ENCODE measurements around the gene GPHN.
A peak's percentile ranks its signal among the peaks of the same experiment; 100 is the strongest.

GPHN gene

GRCh38 chr14:66649498-66649897, 141.6 kb downstream of the GPHN start:
- Histone ChIP-seq H3K4me1 (ENCODE audit: control extremely low read depth in 1 of 4, control insufficient read depth in 4 of 4, insufficient read depth in 4 of 4, low read length in 3 of 4) (no peaks in the 10 kb centered on the region), H3K36me3 (ENCODE audit: control insufficient read depth in 4 of 4, insufficient read depth in 4 of 4, low read length in 3 of 4) (no peaks in the 10 kb centered on the region), H3K9me3 (ENCODE audit: control extremely low read depth in 1 of 5, control insufficient read depth in 4 of 5, insufficient read depth in 2 of 5, low read depth in 1 of 5, low read length in 4 of 5) (no peaks in the 10 kb centered on the region), H3K27ac (ENCODE audit: insufficient read depth in 1 of 2, low read depth in 1 of 2, low read length in 2 of 2, poor library complexity in 1 of 2, severe bottlenecking in 2 of 2) (no peak overlapping the region), H3K4me3 (ENCODE audit: control insufficient read depth in 1 of 7, extremely low read depth in 1 of 7, insufficient read depth in 4 of 7, low read depth in 2 of 7, low read length in 6 of 7) (no peak overlapping the region), H3K27me3 (replicated peaks in 2 of 5; ENCODE audit: control insufficient read depth in 4 of 5, insufficient read depth in 5 of 5, low read length in 4 of 5) (no peaks in the 10 kb centered on the region)
- CTCF ChIA-PET, result no interaction called here
- DNase-seq, result peak in 2 of 3 donors; percentile 23 to 51
- POLR2A ChIA-PET, result no interaction called here
- 71% methylated on average over 1 of the region's 3 CpGs for WGBS (ENCODE audit: insufficient coverage)

- Histone ChIP-seq H3K4me1 (ENCODE audit: control extremely low read depth in 1 of 4, control insufficient read depth in 4 of 4, insufficient read depth in 4 of 4, low read length in 3 of 4) (no peaks in the 10 kb centered on the region), H3K36me3 (ENCODE audit: control insufficient read depth in 4 of 4, insufficient read depth in 4 of 4, low read length in 3 of 4) (no peaks in the 10 kb centered on the region), H3K27me3 (replicated peaks in 2 of 5; ENCODE audit: control insufficient read depth in 4 of 5, insufficient read depth in 5 of 5, low read length in 4 of 5) (no peaks in the 10 kb centered on the region), H3K4me3 (ENCODE audit: control insufficient read depth in 1 of 7, extremely low read depth in 1 of 7, insufficient read depth in 4 of 7, low read depth in 2 of 7, low read length in 6 of 7) (no peak overlapping the region), H3K27ac (ENCODE audit: insufficient read depth in 1 of 2, low read depth in 1 of 2, low read length in 2 of 2, poor library complexity in 1 of 2, severe bottlenecking in 2 of 2) (no peak overlapping the region), H3K9me3 (ENCODE audit: control extremely low read depth in 1 of 5, control insufficient read depth in 4 of 5, insufficient read depth in 2 of 5, low read depth in 1 of 5, low read length in 4 of 5) (no peaks in the 10 kb centered on the region)
- WGBS (ENCODE audit: insufficient coverage), result 96% methylated on average over 3 of the region's 3 CpGs
- DNase-seq, result no peak
- ChIA-PET CTCF (interaction anchor here (0.9 kb wide), 1 partner anchor 10 kb away, joined by 4 read pairs; no protein-coding TSS in a partner anchor), POLR2A (no interaction called here)
These were observed 142.6 kb downstream of the GPHN start for GRCh38 chr14:66650491-66650911.

- POLR2A ChIA-PET, result no interaction called here
- CTCF ChIA-PET, result no interaction called here
These were observed 143.7 kb downstream of the GPHN start for GRCh38 chr14:66651536-66652220.

GRCh38 chr14:66652525-66653106, 144.7 kb downstream of the GPHN start:
- WGBS (ENCODE audit: insufficient coverage), result 90% methylated on average over 2 of the region's 3 CpGs
- Histone ChIP-seq H3K4me3 (ENCODE audit: control insufficient read depth in 1 of 7, extremely low read depth in 1 of 7, insufficient read depth in 4 of 7, low read depth in 2 of 7, low read length in 6 of 7) (no peak overlapping the region), H3K4me1 (ENCODE audit: control extremely low read depth in 1 of 4, control insufficient read depth in 4 of 4, insufficient read depth in 4 of 4, low read length in 3 of 4) (no peaks in the 10 kb centered on the region), H3K9me3 (ENCODE audit: control extremely low read depth in 1 of 5, control insufficient read depth in 4 of 5, insufficient read depth in 2 of 5, low read depth in 1 of 5, low read length in 4 of 5) (peaks cover 0 to 17% (median 3%) of the 10 kb centered on the region in 5 experiments), H3K27ac (ENCODE audit: insufficient read depth in 1 of 2, low read depth in 1 of 2, low read length in 2 of 2, poor library complexity in 1 of 2, severe bottlenecking in 2 of 2) (no peak overlapping the region), H3K27me3 (replicated peaks in 2 of 5; ENCODE audit: control insufficient read depth in 4 of 5, insufficient read depth in 5 of 5, low read length in 4 of 5) (no peaks in the 10 kb centered on the region), H3K36me3 (ENCODE audit: control insufficient read depth in 4 of 4, insufficient read depth in 4 of 4, low read length in 3 of 4) (no peaks in the 10 kb centered on the region)
- POLR2A ChIA-PET, result no interaction called here
- CTCF ChIA-PET, result no interaction called here
- no peak for DNase-seq

More at GRCh38 chr14:66651536-66652220, 143.7 kb downstream of the GPHN start:
- H3K9me3 ChIP-seq (ENCODE audit: control extremely low read depth in 1 of 5, control insufficient read depth in 4 of 5, insufficient read depth in 2 of 5, low read depth in 1 of 5, low read length in 4 of 5), result peaks cover 0 to 8% (median 0%) of the 10 kb centered on the region in 5 experiments
- DNase-seq, result no peak
- H3K4me1 ChIP-seq (ENCODE audit: control extremely low read depth in 1 of 4, control insufficient read depth in 4 of 4, insufficient read depth in 4 of 4, low read length in 3 of 4), result no peaks in the 10 kb centered on the region
- WGBS (ENCODE audit: insufficient coverage), result 83% methylated on average over 1 of the region's 5 CpGs
- H3K4me3 ChIP-seq (ENCODE audit: control insufficient read depth in 1 of 7, extremely low read depth in 1 of 7, insufficient read depth in 4 of 7, low read depth in 2 of 7, low read length in 6 of 7), result no peak overlapping the region
- no peak overlapping the region for H3K27ac ChIP-seq (ENCODE audit: insufficient read depth in 1 of 2, low read depth in 1 of 2, low read length in 2 of 2, poor library complexity in 1 of 2, severe bottlenecking in 2 of 2)
- H3K27me3 ChIP-seq (replicated peaks in 2 of 5; ENCODE audit: control insufficient read depth in 4 of 5, insufficient read depth in 5 of 5, low read length in 4 of 5), result no peaks in the 10 kb centered on the region
- no peaks in the 10 kb centered on the region for H3K36me3 ChIP-seq (ENCODE audit: control insufficient read depth in 4 of 4, insufficient read depth in 4 of 4, low read length in 3 of 4)

GRCh38 chr14:66657780-66658179, 149.8 kb downstream of the GPHN start:
- ChIA-PET POLR2A (no interaction called here), CTCF (interaction anchor here (1.2 kb wide), 1 partner anchor 33 kb away, joined by 3 read pairs; no protein-coding TSS in a partner anchor)
- Histone ChIP-seq H3K27me3 (replicated peaks in 2 of 5; ENCODE audit: control insufficient read depth in 4 of 5, insufficient read depth in 5 of 5, low read length in 4 of 5) (no peaks in the 10 kb centered on the region), H3K27ac (ENCODE audit: insufficient read depth in 1 of 2, low read depth in 1 of 2, low read length in 2 of 2, poor library complexity in 1 of 2, severe bottlenecking in 2 of 2) (no peak overlapping the region), H3K36me3 (ENCODE audit: control insufficient read depth in 4 of 4, insufficient read depth in 4 of 4, low read length in 3 of 4) (no peaks in the 10 kb centered on the region), H3K9me3 (ENCODE audit: control extremely low read depth in 1 of 5, control insufficient read depth in 4 of 5, insufficient read depth in 2 of 5, low read depth in 1 of 5, low read length in 4 of 5) (peaks cover 5 to 51% (median 10%) of the 10 kb centered on the region in 5 experiments), H3K4me3 (ENCODE audit: control insufficient read depth in 1 of 7, extremely low read depth in 1 of 7, insufficient read depth in 4 of 7, low read depth in 2 of 7, low read length in 6 of 7) (no peak overlapping the region), H3K4me1 (ENCODE audit: control extremely low read depth in 1 of 4, control insufficient read depth in 4 of 4, insufficient read depth in 4 of 4, low read length in 3 of 4) (no peaks in the 10 kb centered on the region)
- 60% methylated on average over 2 of the region's 3 CpGs for WGBS (ENCODE audit: insufficient coverage)
- no peak for DNase-seq

- Histone ChIP-seq H3K9me3 (ENCODE audit: control extremely low read depth in 1 of 5, control insufficient read depth in 4 of 5, insufficient read depth in 2 of 5, low read depth in 1 of 5, low read length in 4 of 5) (peaks cover 4 to 48% (median 12%) of the 10 kb centered on the region in 5 experiments), H3K27ac (ENCODE audit: insufficient read depth in 1 of 2, low read depth in 1 of 2, low read length in 2 of 2, poor library complexity in 1 of 2, severe bottlenecking in 2 of 2) (no peak overlapping the region), H3K4me1 (ENCODE audit: control extremely low read depth in 1 of 4, control insufficient read depth in 4 of 4, insufficient read depth in 4 of 4, low read length in 3 of 4) (no peaks in the 10 kb centered on the region), H3K27me3 (replicated peaks in 2 of 5; ENCODE audit: control insufficient read depth in 4 of 5, insufficient read depth in 5 of 5, low read length in 4 of 5) (no peaks in the 10 kb centered on the region), H3K36me3 (ENCODE audit: control insufficient read depth in 4 of 4, insufficient read depth in 4 of 4, low read length in 3 of 4) (no peaks in the 10 kb centered on the region), H3K4me3 (ENCODE audit: control insufficient read depth in 1 of 7, extremely low read depth in 1 of 7, insufficient read depth in 4 of 7, low read depth in 2 of 7, low read length in 6 of 7) (no peak overlapping the region)
- DNase-seq, result no peak
- 88% methylated on average over 2 of the region's 4 CpGs for WGBS (ENCODE audit: insufficient coverage)
- ChIA-PET CTCF (no interaction called here), POLR2A (no interaction called here)
These were observed 154.4 kb downstream of the GPHN start for GRCh38 chr14:66662374-66662773.

GRCh38 chr14:66677780-66678179, 169.8 kb downstream of the GPHN start:
- ChIA-PET POLR2A (no interaction called here), CTCF (no interaction called here)
- H3K4me1 ChIP-seq (ENCODE audit: control extremely low read depth in 1 of 4, control insufficient read depth in 4 of 4, insufficient read depth in 4 of 4, low read length in 3 of 4), result no peaks in the 10 kb centered on the region
- H3K4me3 ChIP-seq (ENCODE audit: control insufficient read depth in 1 of 7, extremely low read depth in 1 of 7, insufficient read depth in 4 of 7, low read depth in 2 of 7, low read length in 6 of 7), result no peak overlapping the region
- peaks cover 4 to 39% (median 9%) of the 10 kb centered on the region in 5 experiments for H3K9me3 ChIP-seq (ENCODE audit: control extremely low read depth in 1 of 5, control insufficient read depth in 4 of 5, insufficient read depth in 2 of 5, low read depth in 1 of 5, low read length in 4 of 5)
- no peak overlapping the region for H3K27ac ChIP-seq (ENCODE audit: insufficient read depth in 1 of 2, low read depth in 1 of 2, low read length in 2 of 2, poor library complexity in 1 of 2, severe bottlenecking in 2 of 2)
- H3K36me3 ChIP-seq (ENCODE audit: control insufficient read depth in 4 of 4, insufficient read depth in 4 of 4, low read length in 3 of 4), result no peaks in the 10 kb centered on the region
- WGBS (ENCODE audit: insufficient coverage), result no CpG with 5 or more reads among the region's 1 CpG
- no peak for DNase-seq
- no peaks in the 10 kb centered on the region for H3K27me3 ChIP-seq (replicated peaks in 2 of 5; ENCODE audit: control insufficient read depth in 4 of 5, insufficient read depth in 5 of 5, low read length in 4 of 5)
